ENCODE data around the gene NPFF.

Gene NPFF

GRCh38 chr12:53472056-53472582, 35.2 kb downstream of the NPFF start:
- no peak for DNase-seq

- DNase-seq = no peak
These were observed 39.0 kb downstream of the NPFF start for GRCh38 chr12:53468282-53468681.

- DNase-seq = no peak
These were observed 39.4 kb downstream of the NPFF start for GRCh38 chr12:53467880-53468279.

- no peak for DNase-seq
These were observed 40.2 kb downstream of the NPFF start for GRCh38 chr12:53467082-53467481.

- DNase-seq = no peak
These were observed 40.6 kb downstream of the NPFF start for GRCh38 chr12:53466640-53467039.

- DNase-seq = no peak
These were observed 41.6 kb downstream of the NPFF start for GRCh38 chr12:53465679-53466078.

GRCh38 chr12:53464685-53465418, 42.4 kb downstream of the NPFF start:
- DNase-seq = no peak

- DNase-seq = no peak
These were observed 43.3 kb downstream of the NPFF start for GRCh38 chr12:53463802-53464560.

- no peak for DNase-seq
These were observed 44.3 kb downstream of the NPFF start for GRCh38 chr12:53462935-53463334.

- no peak for DNase-seq
These were observed 45.7 kb downstream of the NPFF start for GRCh38 chr12:53461591-53461990.

- no peak for DNase-seq
These were observed 46.2 kb downstream of the NPFF start for GRCh38 chr12:53461059-53461458.

- DNase-seq = no peak
These were observed 48.2 kb downstream of the NPFF start for GRCh38 chr12:53459097-53459496.

Data from Kasumi-1 (cell line).